SK-N-SH (cell line): ENCODE results near the gene TIA1. TPM values are rescaled to one million over a fixed set of nuclear protein-coding genes. Genes with fewer than 3 reads are reported as not detected.
A peak's percentile ranks its signal among the peaks of the same experiment; 100 is the strongest.

Experiments
- CTCF ChIA-PET: fragments of 300-600, 350-600 bp; formaldehyde crosslinking; extraction: SDS; loops from one replicate; lab custom pipeline; 2021; lab: Yijun Ruan, JAX
- POLR2A ChIA-PET: fragments of 350-600 bp; sonication (Branson Sonifier 250); formaldehyde crosslinking; extraction: SDS; loops from one replicate; lab custom pipeline; 2020; ENCODE audit warnings: antibody characterized with exemption, inconsistent platforms; lab: Yijun Ruan, JAX
- DNase-seq: peaks from one replicate; pipeline ENCODE4 v3.0.0; 2012
- H2AFZ ChIP-seq: fragments of 200-600 bp; sonication (generic); 2 replicates; pipeline ENCODE4 v1.8.1; 2016; ENCODE audit warnings: antibody characterized with exemption, mild to moderate bottlenecking, low read depth
- H3F3A ChIP-seq: fragments of 200-600 bp; sonication (generic); replicated peaks from 2 replicates; pipeline ENCODE3; 2016; ENCODE audit warnings: antibody characterized with exemption, mild to moderate bottlenecking; ENCODE audit not compliant: insufficient read depth
- H3K27ac ChIP-seq, 2 experiments: fragments of 200-500 bp in 1 of 2; fragments of 200-600 bp in 1 of 2; sonication (Bioruptor generic) in 1 of 2; sonication (generic), shearing (Covaris generic) in 1 of 2; 2 replicates each; pipeline versions ENCODE4 v1.5.1 to v1.6.1; 2014 to 2016; ENCODE audit warnings: low read depth in 2 of 2, inconsistent platforms in 1 of 2, low read length in 1 of 2, mild to moderate bottlenecking in 1 of 2, mixed read lengths in 1 of 2
- H3K27me3 ChIP-seq: fragments of 200-600 bp; sonication (generic), shearing (Covaris generic); 2 replicates; pipeline ENCODE4 v1.6.1; 2016; ENCODE audit warnings: mixed run types; ENCODE audit not compliant: insufficient read depth
- H3K36me3 ChIP-seq, 2 experiments: fragments of 200-500 bp in 1 of 2; fragments of 200-600 bp in 1 of 2; sonication (Bioruptor generic) in 1 of 2; sonication (generic) in 1 of 2; replicated peaks in 1 of 2; 2 replicates each; pipeline versions ENCODE3 to v1.5.1; 2014 to 2016; ENCODE audit warnings: low read length in 1 of 2, mild to moderate bottlenecking in 1 of 2; ENCODE audit not compliant: insufficient read depth in 2 of 2, control insufficient read depth in 1 of 2
- H3K4me1 ChIP-seq, 2 experiments: fragments of 200-500 bp in 1 of 2; fragments of 200-600 bp in 1 of 2; sonication (Bioruptor generic) in 1 of 2; sonication (generic), shearing (Covaris generic) in 1 of 2; 2 replicates each; pipeline versions ENCODE4 v1.5.1 to v1.6.1; 2014 to 2016; ENCODE audit warnings: low read depth in 1 of 2, low read length in 1 of 2, mixed run types in 1 of 2; ENCODE audit not compliant: insufficient read depth in 2 of 2, control insufficient read depth in 1 of 2
- H3K4me2 ChIP-seq: fragments of 200-600 bp; sonication (generic), shearing (Covaris generic); 2 replicates; pipeline ENCODE4 v1.6.1; 2017; ENCODE audit warnings: mixed run types
- H3K4me3 ChIP-seq, 2 experiments: fragments of 200-500 bp in 1 of 2; fragments of 200-600 bp in 1 of 2; sonication (Bioruptor generic) in 1 of 2; sonication (generic), shearing (Covaris generic) in 1 of 2; 2 replicates each; pipeline versions ENCODE4 v1.5.1 to v1.8.1; 2014 to 2016; ENCODE audit warnings: low read depth in 2 of 2, inconsistent platforms in 1 of 2, low read length in 1 of 2, mild to moderate bottlenecking in 1 of 2, mixed read lengths in 1 of 2, moderate library complexity in 1 of 2
- H3K79me2 ChIP-seq: fragments of 200-600 bp; sonication (generic); 2 replicates; pipeline ENCODE4 v1.8.1; 2017; ENCODE audit warnings: mild to moderate bottlenecking; ENCODE audit not compliant: insufficient read depth
- H3K9ac ChIP-seq: fragments of 200-600 bp; sonication (generic); 2 replicates; pipeline ENCODE4 v1.6.1; 2017; ENCODE audit warnings: mixed run types
- H3K9me2 ChIP-seq: fragments of 200-600 bp; sonication (generic); 2 replicates; pipeline ENCODE4 v1.6.1; 2017; ENCODE audit warnings: mixed run types
- H3K9me3 ChIP-seq: fragments of 200-600 bp; sonication (generic); 2 replicates; pipeline ENCODE4 v1.6.1; 2017; ENCODE audit warnings: mixed run types, mild to moderate bottlenecking, moderate library complexity
- H4K20me1 ChIP-seq: fragments of 200-600 bp; sonication (generic); 2 replicates; pipeline ENCODE4 v1.6.1; 2017; ENCODE audit warnings: mild to moderate bottlenecking, mixed run types; ENCODE audit not compliant: insufficient read depth
- CTCF ChIP-seq: fragments of 200-600 bp; sonication (generic); IDR thresholded peaks from 2 replicates; pipeline ENCODE4 v1.6.1; 2017; ENCODE audit warnings: antibody characterized with exemption, mild to moderate bottlenecking, moderate library complexity
- ELF1 ChIP-seq: IDR thresholded peaks from 2 replicates; pipeline ENCODE4 v1.4.0; 2012
- EP300 ChIP-seq, 2 experiments: IDR thresholded peaks; 2 replicates each; pipeline versions ENCODE4 v1.4.0 to v1.6.1; 2012; ENCODE audit warnings: borderline replicate concordance in 1 of 2, low read depth in 1 of 2, low read length in 1 of 2
- EZH2phosphoT487 ChIP-seq: fragments of 200-600 bp; sonication (generic); IDR thresholded peaks from 2 replicates; pipeline ENCODE4 v1.6.1; 2017; ENCODE audit warnings: low read depth, mixed run types, mild to moderate bottlenecking, antibody characterized with exemption, moderate library complexity, borderline replicate concordance
- FOXJ3 ChIP-seq: sonication (generic); formaldehyde crosslinking; IDR thresholded peaks from 2 replicates; pipeline ENCODE4 v1.5.1; 2020; ENCODE audit warnings: mild to moderate bottlenecking, missing genetic modification reagents
- IRF3 ChIP-seq: fragments of 150-350 bp; IDR thresholded peaks from 2 replicates; pipeline ENCODE4 v1.6.1; 2016; ENCODE audit warnings: mild to moderate bottlenecking, low read depth, low read length
- NFIC ChIP-seq: IDR thresholded peaks from 2 replicates; pipeline ENCODE4 v1.4.0; 2012; ENCODE audit warnings: borderline replicate concordance
- RXRA ChIP-seq: IDR thresholded peaks from 2 replicates; pipeline ENCODE4 v1.4.0; 2012; ENCODE audit warnings: low read depth, mild to moderate bottlenecking, borderline replicate concordance
- SIN3A ChIP-seq: IDR thresholded peaks from 2 replicates; pipeline ENCODE4 v1.6.1; 2012; ENCODE audit warnings: low read depth, mild to moderate bottlenecking, low read length, moderate library complexity, borderline replicate concordance
- USF1 ChIP-seq: IDR thresholded peaks from 2 replicates; pipeline ENCODE4 v1.4.0; 2012; ENCODE audit warnings: low read depth, borderline replicate concordance
- USF2 ChIP-seq: fragments of 150-350 bp; IDR thresholded peaks from 2 replicates; pipeline ENCODE4 v1.6.1; 2017; ENCODE audit warnings: antibody characterized with exemption, low read length, low read depth, borderline replicate concordance
- WGBS: methylation state at CpG from one replicate; pipeline ENCODE4 v1.1.6; 2017; ENCODE audit warnings: low lambda C conversion rate; 5-methylcytosine and 5-hydroxymethylcytosine counted together
- polyA plus RNA-seq, 3 experiments: library from polyadenylated mRNA; depleted of rRNA; stranded (reverse); fragments of >200 nt; gene quantifications; 2 replicates each; pipeline ENCODE4 v1.2.3, GENCODE V29; 2012
- TF ChIP-seq, protein P1 (sequence below): IDR thresholded peaks from 2 replicates; pipeline ENCODE4 v1.4.0; 2012; ENCODE audit warnings: low read depth, borderline replicate concordance
- TF ChIP-seq, protein P2 (sequence below): IDR thresholded peaks from 2 replicates; pipeline ENCODE4 v1.6.1; 2012; ENCODE audit warnings: mild to moderate bottlenecking, low read depth, low read length, moderate library complexity

Gene TIA1
- polyA plus RNA-seq, 1 of the 3 experiments (the other 2 are of a cell fraction): 77.7 TPM

GRCh38 chr2:70247364-70248180, 856 bp downstream of the TIA1 start (continued):
- TF ChIP-seq, protein P1, sequence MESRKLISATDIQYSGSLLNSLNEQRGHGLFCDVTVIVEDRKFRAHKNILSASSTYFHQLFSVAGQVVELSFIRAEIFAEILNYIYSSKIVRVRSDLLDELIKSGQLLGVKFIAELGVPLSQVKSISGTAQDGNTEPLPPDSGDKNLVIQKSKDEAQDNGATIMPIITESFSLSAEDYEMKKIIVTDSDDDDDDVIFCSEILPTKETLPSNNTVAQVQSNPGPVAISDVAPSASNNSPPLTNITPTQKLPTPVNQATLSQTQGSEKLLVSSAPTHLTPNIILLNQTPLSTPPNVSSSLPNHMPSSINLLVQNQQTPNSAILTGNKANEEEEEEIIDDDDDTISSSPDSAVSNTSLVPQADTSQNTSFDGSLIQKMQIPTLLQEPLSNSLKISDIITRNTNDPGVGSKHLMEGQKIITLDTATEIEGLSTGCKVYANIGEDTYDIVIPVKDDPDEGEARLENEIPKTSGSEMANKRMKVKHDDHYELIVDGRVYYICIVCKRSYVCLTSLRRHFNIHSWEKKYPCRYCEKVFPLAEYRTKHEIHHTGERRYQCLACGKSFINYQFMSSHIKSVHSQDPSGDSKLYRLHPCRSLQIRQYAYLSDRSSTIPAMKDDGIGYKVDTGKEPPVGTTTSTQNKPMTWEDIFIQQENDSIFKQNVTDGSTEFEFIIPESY: no peak
- TF ChIP-seq USF2 (no peak), USF1 (no peak), RXRA (no peak)
- TF ChIP-seq, protein P2, sequence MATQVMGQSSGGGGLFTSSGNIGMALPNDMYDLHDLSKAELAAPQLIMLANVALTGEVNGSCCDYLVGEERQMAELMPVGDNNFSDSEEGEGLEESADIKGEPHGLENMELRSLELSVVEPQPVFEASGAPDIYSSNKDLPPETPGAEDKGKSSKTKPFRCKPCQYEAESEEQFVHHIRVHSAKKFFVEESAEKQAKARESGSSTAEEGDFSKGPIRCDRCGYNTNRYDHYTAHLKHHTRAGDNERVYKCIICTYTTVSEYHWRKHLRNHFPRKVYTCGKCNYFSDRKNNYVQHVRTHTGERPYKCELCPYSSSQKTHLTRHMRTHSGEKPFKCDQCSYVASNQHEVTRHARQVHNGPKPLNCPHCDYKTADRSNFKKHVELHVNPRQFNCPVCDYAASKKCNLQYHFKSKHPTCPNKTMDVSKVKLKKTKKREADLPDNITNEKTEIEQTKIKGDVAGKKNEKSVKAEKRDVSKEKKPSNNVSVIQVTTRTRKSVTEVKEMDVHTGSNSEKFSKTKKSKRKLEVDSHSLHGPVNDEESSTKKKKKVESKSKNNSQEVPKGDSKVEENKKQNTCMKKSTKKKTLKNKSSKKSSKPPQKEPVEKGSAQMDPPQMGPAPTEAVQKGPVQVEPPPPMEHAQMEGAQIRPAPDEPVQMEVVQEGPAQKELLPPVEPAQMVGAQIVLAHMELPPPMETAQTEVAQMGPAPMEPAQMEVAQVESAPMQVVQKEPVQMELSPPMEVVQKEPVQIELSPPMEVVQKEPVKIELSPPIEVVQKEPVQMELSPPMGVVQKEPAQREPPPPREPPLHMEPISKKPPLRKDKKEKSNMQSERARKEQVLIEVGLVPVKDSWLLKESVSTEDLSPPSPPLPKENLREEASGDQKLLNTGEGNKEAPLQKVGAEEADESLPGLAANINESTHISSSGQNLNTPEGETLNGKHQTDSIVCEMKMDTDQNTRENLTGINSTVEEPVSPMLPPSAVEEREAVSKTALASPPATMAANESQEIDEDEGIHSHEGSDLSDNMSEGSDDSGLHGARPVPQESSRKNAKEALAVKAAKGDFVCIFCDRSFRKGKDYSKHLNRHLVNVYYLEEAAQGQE: no peak
- TF ChIP-seq, all 33 proteins: peak for 3

- H3K27me3 ChIP-seq: no peaks in the 10 kb centered on the region
- no peak for DNase-seq
- CTCF ChIA-PET: interaction anchor here (0.6 kb wide), 1 partner anchor 1279 kb away, joined by 3 read pairs; no protein-coding TSS in a partner anchor
- no peaks in the 10 kb centered on the region for H3K9me2 ChIP-seq
- H3K4me1 ChIP-seq: peaks cover 5 to 18% of the 10 kb centered on the region in 2 experiments; a peak in 3 of 4 replicates
- peaks cover 80% of the 10 kb centered on the region for H4K20me1 ChIP-seq
- no peak overlapping the region for H3K27ac ChIP-seq
- H3K79me2 ChIP-seq: peaks cover 94% of the 10 kb centered on the region
- H2AFZ ChIP-seq: no peak overlapping the region
- no peak overlapping the region for H3K9ac ChIP-seq
- H3K9me3 ChIP-seq: no peaks in the 10 kb centered on the region
- WGBS: 88% methylated on average over 5 of the region's 5 CpGs
- no peak overlapping the region for H3K4me3 ChIP-seq
- peaks cover 0 to 32% of the 10 kb centered on the region in 2 experiments for H3K36me3 ChIP-seq
- H3K4me2 ChIP-seq: peak overlapping the region; percentile 23
- POLR2A ChIA-PET: no interaction called here
- H3F3A ChIP-seq: peaks cover 17% of the 10 kb centered on the region
- TF ChIP-seq SIN3A (no peak), CTCF (no peak), FOXJ3 (CRISPR knock-in tag) (no peak), ELF1 (no peak), NFIC (no peak), EP300 (IDR thresholded peaks at IDR 0.05; ENCODE audit: borderline replicate concordance in 1 of 2, low read depth in 1 of 2, low read length in 1 of 2) (no peak), IRF3 (no peak), EZH2phosphoT487 (no peak)
- TF ChIP-seq, protein P1: no peak
Observed at GRCh38 chr2:70243806-70244584, 4.4 kb downstream of the TIA1 start.
